ENCODE results near the gene FIBIN. TPM values are rescaled to one million over a fixed set of nuclear protein-coding genes. Genes with fewer than 3 reads are reported as not detected.

FIBIN gene
- total and polyA plus RNA-seq, 8 donors: 4.0 to 18.5 (median 6.9) TPM

GRCh38 chr11:27012234-27012921 is 18.5 kb downstream of the FIBIN start:
- DNase-seq (peak in 1 of 4 donors; percentile 74), ATAC-seq (no peak)
- Histone ChIP-seq H3K4me3 (no peak overlapping the region), H3K4me1 (no peaks in the 10 kb centered on the region), H3K27ac (no peak overlapping the region), H3K27me3 (no peaks in the 10 kb centered on the region), H3K36me3 (no peaks in the 10 kb centered on the region), H3K9me3 (peaks cover 0 to 3% of the 10 kb centered on the region in 2 donors)
- intact Hi-C loops (cut with DNase I): no loop called here
- TF ChIP-seq CTCF (IDR thresholded peaks at IDR 0.05): no peak

GRCh38 chr11:27013781-27014361 is 20.0 kb downstream of the FIBIN start:
- intact Hi-C loops (cut with DNase I): no loop called here
- peak; percentile 16 for ATAC-seq
- TF ChIP-seq CTCF (IDR thresholded peaks at IDR 0.05): no peak
- DNase-seq: no peak
- Histone ChIP-seq H3K4me1 (no peaks in the 10 kb centered on the region), H3K27me3 (no peaks in the 10 kb centered on the region), H3K27ac (no peak overlapping the region), H3K36me3 (no peaks in the 10 kb centered on the region), H3K9me3 (peaks cover 0 to 3% of the 10 kb centered on the region in 2 donors), H3K4me3 (no peak overlapping the region)

GRCh38 chr11:27018902-27019529 is 25.1 kb downstream of the FIBIN start:
- DNase-seq (no peak), ATAC-seq (no peak)
- no peaks in the 10 kb centered on the region for H3K36me3 ChIP-seq
- no peaks in the 10 kb centered on the region for H3K4me1 ChIP-seq
- H3K9me3 ChIP-seq: no peaks in the 10 kb centered on the region
- H3K27ac ChIP-seq: no peak overlapping the region
- TF ChIP-seq CTCF (IDR thresholded peaks at IDR 0.05): no peak
- H3K4me3 ChIP-seq: no peak overlapping the region
- intact Hi-C loops (cut with DNase I): no loop called here
- no peaks in the 10 kb centered on the region for H3K27me3 ChIP-seq

- DNase-seq: no peak
- Histone ChIP-seq H3K4me1 (no peaks in the 10 kb centered on the region), H3K9me3 (no peaks in the 10 kb centered on the region), H3K4me3 (no peak overlapping the region), H3K27ac (no peak overlapping the region), H3K27me3 (no peaks in the 10 kb centered on the region), H3K36me3 (no peaks in the 10 kb centered on the region)
- intact Hi-C loops (cut with DNase I): no loop called here
- no peak for ATAC-seq
- TF ChIP-seq CTCF (IDR thresholded peaks at IDR 0.05): no peak
These were observed 26.8 kb downstream of the FIBIN start for GRCh38 chr11:27020751-27021150.

GRCh38 chr11:27022659-27023251 is 28.8 kb downstream of the FIBIN start:
- no peaks in the 10 kb centered on the region for H3K9me3 ChIP-seq
- intact Hi-C loops (cut with DNase I): no loop called here
- TF ChIP-seq CTCF (IDR thresholded peaks at IDR 0.05): no peak

More at GRCh38 chr11:27022659-27023251, 28.8 kb downstream of the FIBIN start:
- Histone ChIP-seq H3K27ac (no peak overlapping the region), H3K4me1 (no peaks in the 10 kb centered on the region), H3K4me3 (no peak overlapping the region), H3K36me3 (no peaks in the 10 kb centered on the region), H3K27me3 (no peaks in the 10 kb centered on the region)
- ATAC-seq (no peak), DNase-seq (no peak)

Data from left lung (tissue), 10 donors.